Hepatocyte (in vitro differentiated cells): ENCODE measurements around the gene MMGT1.

ENCODE experiments used
- EZH2 ChIP-seq: fragments of 200-600 bp; sonication (generic); IDR thresholded peaks from 2 replicates; pipeline ENCODE4 v1.6.1; 2016; ENCODE audit warnings: antibody characterized with exemption, mild to moderate bottlenecking, borderline replicate concordance
- EZH2phosphoT487 ChIP-seq: fragments of 200-600 bp; sonication (generic); IDR thresholded peaks from one replicate; pipeline ENCODE4 v1.6.1; 2018; ENCODE audit warnings: antibody characterized with exemption, mild to moderate bottlenecking, low read depth, moderate library complexity; ENCODE audit not compliant: unreplicated experiment, severe bottlenecking
- TF ChIP-seq, protein P1 (sequence below): fragments of 200-600 bp; sonication (generic); IDR thresholded peaks from 2 replicates; pipeline ENCODE4 v1.5.1; 2016; ENCODE audit warnings: antibody characterized with exemption, mild to moderate bottlenecking; ENCODE audit not compliant: poor library complexity

DNA sequence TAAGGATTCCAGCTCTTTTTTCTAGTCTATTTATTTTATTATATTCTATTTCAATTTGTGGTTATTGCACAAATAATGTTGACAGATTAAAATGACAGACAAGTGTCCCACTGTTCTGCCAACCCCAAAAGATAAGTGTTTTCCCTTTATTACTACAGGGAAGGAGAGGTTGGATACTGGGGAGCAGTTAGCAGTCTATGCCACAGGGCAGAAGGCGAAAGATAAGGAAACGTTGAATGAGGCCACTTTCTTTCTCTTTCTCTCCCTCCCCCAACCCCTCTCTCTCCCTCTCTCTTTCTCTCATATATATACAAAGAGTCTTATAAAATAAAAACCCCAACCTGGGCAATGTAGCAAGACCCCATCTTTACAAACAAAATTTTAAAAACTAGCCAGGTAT, 43.1 kb upstream of the MMGT1 start:
- TF ChIP-seq, protein P1, sequence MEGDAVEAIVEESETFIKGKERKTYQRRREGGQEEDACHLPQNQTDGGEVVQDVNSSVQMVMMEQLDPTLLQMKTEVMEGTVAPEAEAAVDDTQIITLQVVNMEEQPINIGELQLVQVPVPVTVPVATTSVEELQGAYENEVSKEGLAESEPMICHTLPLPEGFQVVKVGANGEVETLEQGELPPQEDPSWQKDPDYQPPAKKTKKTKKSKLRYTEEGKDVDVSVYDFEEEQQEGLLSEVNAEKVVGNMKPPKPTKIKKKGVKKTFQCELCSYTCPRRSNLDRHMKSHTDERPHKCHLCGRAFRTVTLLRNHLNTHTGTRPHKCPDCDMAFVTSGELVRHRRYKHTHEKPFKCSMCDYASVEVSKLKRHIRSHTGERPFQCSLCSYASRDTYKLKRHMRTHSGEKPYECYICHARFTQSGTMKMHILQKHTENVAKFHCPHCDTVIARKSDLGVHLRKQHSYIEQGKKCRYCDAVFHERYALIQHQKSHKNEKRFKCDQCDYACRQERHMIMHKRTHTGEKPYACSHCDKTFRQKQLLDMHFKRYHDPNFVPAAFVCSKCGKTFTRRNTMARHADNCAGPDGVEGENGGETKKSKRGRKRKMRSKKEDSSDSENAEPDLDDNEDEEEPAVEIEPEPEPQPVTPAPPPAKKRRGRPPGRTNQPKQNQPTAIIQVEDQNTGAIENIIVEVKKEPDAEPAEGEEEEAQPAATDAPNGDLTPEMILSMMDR, result no peak
- TF ChIP-seq EZH2phosphoT487 (no peak), EZH2 (no peak)
